HG02884 (cell line): Measurements from ENCODE around the gene IGF1R.
A peak's percentile ranks its signal among the peaks of the same experiment; 100 is the strongest.

Experiments used
- ATAC-seq: cut with Tn5 transposase; IDR thresholded peaks from one replicate; pipeline ENCODE4 v1.9.1; 2021; ENCODE audit warnings: mild to moderate bottlenecking, moderate library complexity; ENCODE audit not compliant: unreplicated experiment

IGF1R gene

DNA sequence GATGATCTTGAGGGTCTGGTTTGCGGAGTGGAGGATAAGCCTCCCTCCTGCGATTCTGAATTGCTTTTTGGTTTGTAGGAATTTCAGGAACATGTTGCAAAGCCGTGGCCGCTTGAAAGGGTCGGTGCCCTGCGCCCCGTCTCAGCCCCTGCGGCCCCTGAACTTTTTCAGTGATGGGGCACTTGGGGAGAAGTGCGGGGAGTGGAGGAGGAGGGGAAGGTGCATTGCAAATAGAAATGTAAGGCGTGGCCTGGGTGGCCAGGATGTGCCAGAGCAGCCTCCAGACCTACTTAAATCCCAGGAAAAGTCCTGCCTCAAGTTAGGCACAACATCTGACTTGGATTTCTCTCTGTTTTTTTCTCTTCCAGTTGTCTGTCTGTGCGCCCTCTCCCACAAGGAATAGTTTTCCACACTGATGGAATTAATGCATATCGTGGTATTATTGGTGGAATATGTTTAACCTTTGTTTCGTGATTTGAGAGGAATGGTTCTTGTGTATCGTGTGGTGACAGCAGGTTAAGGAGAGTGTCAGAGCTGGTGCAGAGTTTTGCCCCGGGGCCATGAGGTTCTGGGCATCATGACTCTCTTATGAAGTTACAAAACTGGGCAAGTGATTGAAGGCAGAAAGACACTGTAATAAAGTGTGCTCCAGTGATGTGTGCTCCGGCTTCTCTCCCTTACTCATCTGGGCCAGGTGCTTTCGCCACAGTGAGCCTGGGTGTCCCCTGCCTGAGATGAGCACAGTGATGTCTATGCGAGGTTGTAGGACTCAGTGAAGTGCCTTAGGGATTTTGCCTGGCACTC lies 205.5 kb downstream of the IGF1R start:
- no peak for ATAC-seq

DNA sequence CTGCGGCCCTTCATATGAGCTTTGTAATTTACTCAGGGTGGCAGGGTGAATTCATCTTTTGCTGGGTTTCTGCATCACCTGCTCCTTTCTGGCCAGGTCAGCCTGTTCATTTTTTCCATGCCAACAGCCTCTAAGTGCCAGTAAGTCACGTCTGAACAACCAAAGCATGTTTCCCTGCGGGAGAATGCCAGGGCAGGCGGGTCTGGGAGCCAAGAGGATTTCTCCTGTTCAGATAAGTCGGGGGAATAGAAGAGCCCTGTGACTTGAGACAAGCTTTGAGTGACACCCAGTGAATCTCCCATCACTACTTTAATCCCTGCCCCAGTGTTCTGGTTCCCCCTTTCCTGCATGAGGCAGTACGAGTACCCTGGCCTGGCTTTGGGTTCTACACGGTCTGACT lies 206.2 kb downstream of the IGF1R start:
- ATAC-seq: no peak

DNA sequence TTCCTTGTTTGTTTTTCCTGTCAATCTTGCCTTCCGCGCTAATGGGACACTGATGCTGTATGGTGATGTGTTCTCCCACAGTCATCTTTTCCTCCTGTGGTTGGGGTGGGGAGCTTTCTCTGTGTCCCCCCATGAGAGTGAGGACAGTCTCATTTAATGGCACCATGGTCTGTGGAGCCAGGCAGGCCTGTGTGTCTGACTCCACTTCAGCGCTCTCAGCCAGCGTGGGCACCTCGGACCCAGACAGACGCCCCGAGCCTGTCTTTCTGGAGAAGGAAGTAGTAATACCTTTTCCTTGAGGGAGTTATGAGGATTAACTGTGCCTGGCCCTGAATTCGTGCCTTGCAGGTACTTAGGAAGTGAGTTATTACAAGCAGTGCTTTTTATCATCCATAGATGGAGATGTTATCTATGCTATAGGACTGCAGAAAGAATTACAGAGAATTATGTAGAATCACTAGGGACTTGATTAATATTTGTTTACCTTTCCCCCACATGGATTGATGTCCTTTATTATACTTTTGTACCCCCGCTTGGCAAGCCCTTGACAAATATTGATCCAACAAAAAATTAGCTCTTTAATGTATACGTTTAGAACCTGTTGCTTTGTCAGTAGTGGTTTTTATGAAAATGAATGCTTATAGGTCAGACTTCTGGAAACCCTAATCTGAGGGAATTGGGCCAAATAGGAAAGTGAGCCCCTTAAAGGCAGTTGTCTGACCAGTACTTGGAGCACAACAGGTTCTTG lies 206.9 kb downstream of the IGF1R start:
- no peak for ATAC-seq

DNA sequence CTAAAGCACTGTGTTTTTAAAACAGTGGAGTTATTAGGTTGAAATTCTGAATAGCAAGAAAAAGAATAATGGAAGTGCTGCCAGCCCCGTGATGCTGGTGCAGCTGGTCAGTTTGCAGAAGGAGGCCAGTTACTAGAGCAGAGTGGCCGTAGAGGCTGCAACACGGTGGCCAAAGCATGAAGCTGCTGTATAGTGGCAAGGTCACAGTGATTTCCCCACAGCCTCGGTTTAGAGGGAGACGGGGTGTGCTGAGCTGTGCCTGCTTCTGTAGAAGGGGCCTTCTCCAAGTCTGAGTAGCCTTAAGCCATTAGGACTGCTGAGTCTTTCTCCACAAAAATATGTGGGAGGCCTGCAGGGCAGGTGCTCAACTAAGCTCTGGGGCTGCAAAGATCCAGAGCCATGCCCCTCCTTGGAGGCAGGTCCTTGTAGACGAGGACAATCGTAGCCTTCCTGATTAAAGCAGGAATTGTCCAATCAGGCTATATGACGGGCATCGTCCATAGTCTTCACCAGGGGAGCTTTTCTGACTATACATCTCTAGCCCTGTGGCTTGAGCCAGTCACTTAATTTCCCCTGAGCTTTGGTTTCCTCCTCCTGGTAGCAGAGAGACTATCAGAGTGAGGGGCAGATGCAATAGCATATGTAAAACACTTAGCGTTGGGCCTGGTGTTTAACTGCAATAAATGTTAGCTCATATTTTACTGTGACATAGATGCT lies 207.6 kb downstream of the IGF1R start:
- no peak for ATAC-seq

DNA sequence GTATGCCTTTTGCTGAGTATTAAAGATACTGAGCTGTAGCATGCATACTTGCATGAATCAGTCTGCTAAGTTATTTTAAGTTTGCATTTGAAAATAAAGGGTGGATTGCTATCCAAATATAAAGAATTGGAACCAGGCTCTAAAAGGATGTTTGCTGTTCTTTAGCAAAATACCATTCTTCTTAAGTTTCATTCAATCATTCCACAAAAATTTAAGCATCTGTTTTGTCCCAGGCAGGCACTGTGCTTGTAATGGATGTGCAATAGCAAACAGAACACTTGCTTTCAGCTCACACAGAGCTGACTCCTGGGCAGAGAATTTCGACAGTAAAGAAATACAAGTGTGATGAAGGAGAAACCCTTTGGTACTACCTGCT lies 208.2 kb downstream of the IGF1R start:
- no peak for ATAC-seq

DNA sequence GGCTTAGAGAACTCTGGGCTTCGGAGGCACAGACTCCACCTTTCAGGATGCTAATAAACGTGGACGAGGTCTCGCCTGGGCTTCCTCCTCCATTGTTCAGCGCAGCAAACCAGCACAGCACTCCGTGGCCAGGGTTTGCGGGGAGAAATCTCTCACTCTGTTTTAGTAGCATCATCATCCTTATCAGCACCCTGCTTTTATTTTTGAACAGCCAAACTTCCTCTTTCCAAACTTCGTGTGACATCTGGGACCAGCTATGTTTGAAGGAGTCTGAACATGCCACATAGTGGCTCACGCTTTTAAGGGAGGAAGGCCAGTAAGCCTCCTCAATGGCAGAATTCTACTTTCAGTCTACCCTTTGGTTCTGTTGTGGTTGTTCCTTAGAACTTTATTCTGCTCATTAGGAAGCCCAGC lies 210.3 kb downstream of the IGF1R start:
- ATAC-seq: no peak

DNA sequence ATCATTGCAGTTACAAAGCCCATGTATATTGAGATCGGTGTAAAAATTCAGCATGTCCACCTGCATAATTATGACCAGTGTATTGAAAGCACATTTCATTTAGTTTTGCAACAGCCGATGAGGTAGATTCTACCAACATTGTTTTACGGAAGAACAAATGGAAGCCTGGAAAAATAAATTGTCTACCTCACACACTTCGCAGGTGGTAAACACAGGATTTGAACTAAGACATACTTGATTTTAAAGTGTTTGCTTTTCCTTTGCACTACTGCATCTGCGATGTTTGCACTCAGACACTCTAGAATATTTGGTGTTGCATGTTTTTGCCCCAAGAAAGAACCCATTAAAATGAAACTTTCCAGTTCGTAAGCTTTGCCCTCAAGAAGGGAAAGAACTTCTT lies 210.8 kb downstream of the IGF1R start:
- ATAC-seq: no peak

DNA sequence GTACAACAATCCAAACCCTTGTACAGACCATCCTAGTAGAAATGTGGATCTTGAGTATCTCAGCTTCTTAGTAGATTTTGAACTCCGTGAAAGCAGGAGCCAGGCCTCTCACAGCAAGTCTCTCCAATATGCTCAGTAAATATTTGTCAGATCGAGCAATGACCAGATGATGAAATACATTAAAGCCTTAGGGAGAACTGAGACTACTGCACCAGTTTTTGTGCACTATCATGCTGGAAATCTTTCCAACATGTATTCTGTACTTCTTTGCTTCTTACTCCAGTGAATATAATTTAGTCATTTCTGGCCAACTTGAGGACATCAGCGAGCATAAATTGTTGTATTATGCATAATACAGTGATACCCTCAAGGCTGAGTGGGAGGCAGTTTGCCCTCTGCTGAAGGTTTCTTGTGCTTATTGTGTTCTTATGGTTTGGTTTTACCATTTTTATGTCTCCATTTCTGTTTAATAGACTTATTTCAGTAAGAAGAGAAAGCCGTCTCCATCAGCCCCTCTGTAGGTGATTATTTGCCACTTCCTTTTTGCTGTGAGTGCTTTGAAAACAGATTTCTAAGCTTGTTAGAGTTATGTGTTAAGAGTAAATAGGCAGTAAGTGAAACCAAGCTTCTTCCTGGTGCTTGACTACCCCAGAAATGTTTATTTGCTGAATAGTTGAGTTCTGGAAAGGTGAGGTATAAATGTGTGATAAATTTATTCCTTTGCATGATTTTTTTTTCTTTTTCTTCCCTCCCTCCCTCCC lies 212.1 kb downstream of the IGF1R start:
- no peak for ATAC-seq

DNA sequence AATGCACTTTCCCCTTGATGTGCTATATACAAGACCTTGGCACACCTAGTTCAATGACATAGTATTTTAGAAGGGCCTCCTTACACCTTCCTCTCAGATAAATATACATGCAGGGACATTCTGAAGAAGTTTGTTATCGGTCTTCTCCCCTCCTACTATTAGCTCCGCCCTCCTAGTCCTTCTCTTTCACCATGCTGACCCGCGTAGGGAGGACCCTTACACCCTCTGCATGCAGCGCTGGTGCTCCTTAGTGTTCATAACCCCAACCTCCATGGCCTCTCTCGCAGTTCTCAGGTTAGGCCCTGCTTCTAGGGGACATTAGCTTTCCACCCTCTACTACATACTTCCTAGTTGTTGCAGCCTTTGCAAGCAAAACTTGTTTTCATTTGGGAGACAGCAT lies 212.8 kb downstream of the IGF1R start:
- no peak for ATAC-seq

DNA sequence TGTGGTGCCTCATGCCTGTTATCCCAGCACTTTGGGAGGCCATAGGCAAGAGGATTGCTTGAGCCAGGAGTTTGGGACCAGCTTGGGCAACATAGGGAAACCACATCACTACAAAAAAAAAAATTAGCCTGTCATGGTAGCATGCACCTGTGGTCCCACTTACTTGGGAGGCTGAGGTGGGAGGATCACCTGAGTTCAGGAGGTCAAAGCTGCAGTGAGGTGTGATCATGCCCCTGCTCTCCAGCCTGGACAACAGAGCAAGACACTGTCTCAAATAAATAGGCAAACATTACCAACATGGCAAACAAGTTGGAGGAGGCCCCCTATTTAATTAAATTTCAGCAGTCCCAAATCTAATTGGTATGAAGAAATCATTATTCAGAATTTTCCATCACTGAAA lies 215.6 kb downstream of the IGF1R start:
- ATAC-seq: no peak

DNA sequence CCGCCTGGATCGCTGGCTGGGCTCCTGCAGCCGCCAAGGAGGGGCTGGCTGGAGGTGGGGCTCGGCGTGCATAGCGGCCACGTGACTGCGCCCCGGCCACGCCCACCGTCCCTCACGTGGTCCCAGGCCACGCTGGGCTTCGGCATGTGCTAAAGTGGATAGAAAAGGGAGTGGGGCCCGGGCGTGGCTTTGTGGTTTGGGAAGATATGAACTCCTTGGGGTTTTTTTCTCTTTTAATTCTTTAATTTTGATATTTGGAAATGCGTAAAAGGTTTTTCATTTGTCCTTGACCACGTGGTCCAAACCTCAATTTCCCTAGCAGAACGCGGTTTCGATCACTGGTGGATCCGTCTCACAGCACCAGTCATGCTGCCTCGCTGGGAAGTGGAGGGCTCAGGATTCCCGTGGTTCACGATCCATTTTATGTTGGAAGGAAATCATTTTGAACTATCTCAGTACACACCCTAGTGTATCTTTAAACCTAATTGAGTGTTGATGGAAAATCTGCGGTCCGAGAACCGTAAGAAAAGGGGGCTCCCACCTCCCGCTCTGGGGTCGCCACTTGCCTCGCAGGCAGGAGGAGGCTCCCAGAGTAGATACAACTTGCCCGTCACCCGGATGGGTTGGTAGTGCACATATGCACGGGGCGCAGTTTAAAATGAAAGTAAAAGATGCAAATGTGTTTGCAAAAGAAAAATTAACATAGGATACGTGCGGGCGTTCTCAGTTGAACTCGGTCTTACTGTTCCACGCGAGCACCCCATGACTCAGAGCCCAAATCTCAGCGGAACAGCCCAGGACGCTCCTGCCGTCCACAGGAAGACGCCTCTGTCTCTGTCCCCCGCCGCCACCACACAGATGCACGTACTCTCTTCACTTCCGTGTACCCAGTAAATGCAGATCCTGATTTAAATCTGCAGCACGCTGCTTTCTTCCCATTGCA lies 217.3 kb downstream of the IGF1R start:
- ATAC-seq: peak; percentile 70

DNA sequence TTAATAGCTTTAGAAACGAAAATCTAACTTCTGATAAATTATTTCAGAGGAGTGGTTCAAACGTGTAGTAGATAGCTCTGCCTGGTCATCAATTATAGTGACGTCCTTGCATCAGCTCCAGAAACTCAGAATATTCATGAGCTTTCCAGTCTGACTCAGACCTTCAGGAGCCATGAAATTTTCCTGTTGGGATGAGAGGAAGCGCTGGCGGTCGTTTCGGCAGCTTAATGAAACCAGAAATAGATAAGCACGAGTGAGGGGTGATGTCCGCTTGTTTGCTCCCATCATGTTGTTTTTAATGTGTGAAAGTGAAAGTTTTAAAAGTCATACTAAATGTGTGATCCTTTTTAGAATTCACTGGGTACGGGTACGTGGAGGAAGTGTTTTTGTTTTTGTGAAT lies 218.2 kb downstream of the IGF1R start:
- no peak for ATAC-seq

DNA sequence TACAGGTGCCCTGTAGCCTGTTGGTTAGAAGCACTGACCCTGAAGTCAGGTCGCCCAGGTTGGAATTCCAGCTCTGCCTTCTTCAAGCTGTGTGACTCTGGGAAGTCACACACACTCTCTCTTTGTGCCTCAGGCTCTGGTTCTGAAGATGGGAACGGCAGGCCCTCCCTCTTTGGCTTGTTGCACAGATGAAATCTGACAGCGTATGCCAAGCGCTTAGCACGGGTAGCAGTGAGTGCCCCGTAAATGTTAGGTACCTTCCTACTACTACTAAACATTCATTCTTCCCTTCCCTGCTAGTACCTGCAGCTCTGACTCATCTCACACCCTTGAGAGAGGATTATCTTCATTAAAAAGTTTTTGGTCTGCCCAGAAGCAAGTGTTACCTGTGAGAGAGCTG lies 220.2 kb downstream of the IGF1R start:
- no peak for ATAC-seq

DNA sequence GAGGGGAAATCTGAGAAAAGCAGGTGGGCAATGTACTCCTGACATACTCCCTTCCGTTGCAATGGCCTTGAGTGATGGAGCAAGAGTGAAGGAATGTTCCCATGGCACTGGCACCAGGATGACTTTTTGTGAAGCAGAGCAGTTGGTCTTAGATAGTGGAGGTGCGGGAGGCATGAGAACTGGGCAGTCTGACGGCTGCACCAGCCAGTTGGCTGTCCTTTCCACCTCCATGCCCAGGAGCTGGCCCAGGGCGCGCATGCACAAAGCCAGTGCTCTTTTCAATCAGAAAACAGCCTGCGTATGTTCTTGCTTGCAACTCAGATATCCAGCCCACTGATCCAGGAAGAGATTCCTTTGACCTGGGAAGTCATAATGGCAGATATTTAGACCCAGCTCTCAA lies 222.4 kb downstream of the IGF1R start:
- ATAC-seq: no peak

DNA sequence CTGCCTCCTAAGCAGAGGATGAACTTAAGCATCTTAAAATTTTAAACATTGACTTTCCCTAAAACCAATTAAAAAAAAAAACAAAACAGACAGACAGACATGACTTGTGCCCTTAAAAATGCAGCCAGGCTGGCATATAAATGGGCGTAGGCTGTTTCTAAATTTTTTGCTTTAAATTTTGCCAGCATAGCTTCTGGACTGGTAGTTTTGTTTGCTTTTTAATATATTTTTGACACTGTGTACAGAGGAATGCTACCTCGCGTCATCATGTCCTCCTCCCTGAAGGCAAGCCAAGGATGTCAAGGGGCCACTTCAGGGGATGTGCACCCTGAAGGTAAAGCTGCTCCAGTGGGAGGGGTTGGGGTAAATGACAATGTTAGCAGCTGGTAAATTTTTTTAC lies 224.4 kb downstream of the IGF1R start:
- no peak for ATAC-seq

DNA sequence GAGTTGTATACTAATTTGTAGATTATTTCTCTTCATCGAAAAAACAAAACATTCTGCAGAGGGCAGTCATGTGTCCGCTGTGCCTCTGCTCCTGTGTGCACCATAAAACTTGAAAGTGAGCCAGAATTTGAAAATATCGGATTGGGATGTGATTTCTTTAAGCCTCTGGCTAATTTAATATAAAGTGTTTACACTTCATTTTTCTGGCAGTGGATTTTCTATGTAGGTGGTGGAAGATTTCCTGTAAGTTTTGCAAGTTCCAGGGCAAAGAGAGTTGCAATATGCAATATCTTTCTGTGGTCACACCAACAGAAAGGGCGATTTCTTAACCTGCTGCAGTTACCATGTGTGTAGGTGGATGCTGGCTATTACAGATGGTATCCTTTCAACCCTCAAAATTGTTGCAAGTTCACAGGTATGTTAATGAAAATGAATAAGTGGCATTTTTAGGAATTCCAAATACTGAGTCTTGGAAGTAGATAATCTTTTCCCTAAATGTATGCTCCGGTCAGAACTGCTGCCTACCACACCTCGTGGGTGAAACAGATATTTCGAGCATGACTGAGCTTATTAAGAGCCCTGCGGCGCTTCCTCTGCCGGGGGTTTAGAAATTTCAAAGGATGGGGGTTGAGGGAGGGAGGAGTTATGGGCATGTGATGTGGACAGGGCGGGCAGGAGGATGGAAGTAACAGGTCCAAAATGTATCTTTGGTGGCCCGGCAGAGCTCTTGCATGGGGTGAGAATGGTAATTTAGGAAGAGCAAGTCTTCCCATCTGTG lies 225.3 kb downstream of the IGF1R start:
- ATAC-seq: no peak

DNA sequence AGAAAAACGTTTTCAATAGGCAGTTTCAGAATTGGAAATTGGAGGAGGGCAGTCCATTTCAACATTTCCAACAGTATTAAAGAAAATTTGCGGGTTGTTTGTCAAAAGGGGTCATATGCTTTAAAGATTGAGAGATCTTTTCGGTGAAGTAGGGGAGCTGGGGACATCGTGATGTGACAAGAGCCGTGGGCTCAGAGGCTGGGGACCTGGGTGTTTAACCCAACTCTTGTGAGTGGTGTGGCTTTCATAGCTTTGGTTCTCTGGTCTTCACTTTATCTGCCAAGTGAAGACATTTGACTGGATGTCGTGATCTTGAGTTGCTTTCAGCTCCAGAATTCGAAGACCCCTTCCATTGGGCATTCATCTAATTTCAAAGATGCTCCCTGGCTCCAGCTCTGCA lies 226.0 kb downstream of the IGF1R start:
- no peak for ATAC-seq

DNA sequence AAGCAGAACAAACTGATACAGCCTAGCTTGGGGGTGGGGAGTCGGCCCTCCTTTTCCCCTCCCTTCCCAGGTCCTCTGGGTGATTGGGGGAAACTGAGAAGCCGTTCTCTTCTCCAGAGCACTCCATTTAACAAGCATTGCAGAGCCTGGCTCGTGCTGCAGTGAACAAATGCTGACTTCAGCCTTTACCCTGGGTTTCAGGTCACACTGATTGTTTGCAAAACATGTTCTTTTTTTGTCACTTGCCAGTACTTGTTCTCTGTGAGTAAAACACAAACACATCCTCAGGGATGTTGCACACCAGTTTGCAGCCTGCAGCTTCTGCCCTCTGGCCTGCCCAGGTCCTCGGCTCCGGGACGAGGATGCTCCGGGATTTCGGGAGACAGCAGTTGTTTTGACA lies 226.4 kb downstream of the IGF1R start:
- no peak for ATAC-seq

DNA sequence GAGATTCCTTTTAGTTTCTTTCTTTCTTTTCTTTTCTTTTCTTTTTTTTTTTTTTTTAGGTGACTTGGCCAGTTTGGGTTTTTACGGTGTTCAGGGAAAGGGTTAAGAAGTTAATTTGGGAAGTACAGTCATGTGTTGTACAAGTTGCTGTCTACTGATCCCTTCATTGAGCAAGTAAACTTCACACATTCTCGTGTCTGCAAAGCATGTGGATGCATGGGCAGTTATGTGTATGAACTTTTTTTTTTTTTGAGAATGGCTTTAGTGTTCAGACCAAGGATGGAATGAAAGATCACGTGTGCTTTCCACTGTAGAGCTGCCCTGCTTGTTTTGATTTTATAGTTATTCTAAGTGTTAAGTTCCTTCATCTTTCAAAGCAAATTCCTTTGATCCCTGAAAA lies 227.0 kb downstream of the IGF1R start:
- no peak for ATAC-seq
